NCI-H2081 treated with DMSO at 0.1 percent for 48 hours (cell line): Measurements from ENCODE around the gene IGF2.

ENCODE experiments used
- DNase-seq: peaks from one replicate; lab custom pipeline; 2025; lab: John Stamatoyannopoulos, UW

The IGF2 gene

DNA sequence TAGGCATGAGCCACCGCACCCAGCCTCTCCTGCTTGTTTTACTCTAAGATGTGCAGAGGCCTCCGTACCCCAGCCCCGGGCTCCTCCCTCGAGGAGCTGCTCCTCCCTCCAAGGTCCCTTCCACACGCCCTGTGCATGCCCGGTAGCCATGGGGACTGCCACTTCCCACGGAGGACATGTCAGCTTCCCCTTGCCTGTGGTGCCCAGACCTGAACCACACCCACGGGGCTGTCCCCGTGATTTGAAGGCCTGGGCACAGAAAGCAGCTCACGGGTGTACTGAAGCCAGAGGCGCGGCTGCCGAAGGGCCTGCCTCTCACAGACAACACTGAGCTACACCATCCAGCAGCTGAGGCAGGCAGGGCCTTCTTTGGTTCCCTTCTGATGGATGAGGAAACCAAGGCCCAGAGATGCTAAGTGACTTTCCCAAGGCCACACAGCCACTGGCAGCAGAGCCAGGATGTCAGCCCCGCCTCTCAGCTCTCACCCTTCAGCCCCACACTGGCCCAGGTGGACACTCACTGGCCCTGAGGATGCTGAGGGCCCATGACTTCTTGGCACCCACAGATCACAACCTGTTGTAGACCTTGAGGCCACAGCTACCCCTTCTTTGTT, 14.5 kb upstream of the IGF2 start:
- no peak for DNase-seq

- no peak for DNase-seq
These were observed 12.5 kb upstream of the IGF2 start for GRCh38 chr11:2151500-2152257.

- no peak for DNase-seq
These were observed 11.0 kb upstream of the IGF2 start for GRCh38 chr11:2149864-2150847.

- DNase-seq, result no peak
These were observed 10.3 kb upstream of the IGF2 start for GRCh38 chr11:2149460-2149859.

DNA sequence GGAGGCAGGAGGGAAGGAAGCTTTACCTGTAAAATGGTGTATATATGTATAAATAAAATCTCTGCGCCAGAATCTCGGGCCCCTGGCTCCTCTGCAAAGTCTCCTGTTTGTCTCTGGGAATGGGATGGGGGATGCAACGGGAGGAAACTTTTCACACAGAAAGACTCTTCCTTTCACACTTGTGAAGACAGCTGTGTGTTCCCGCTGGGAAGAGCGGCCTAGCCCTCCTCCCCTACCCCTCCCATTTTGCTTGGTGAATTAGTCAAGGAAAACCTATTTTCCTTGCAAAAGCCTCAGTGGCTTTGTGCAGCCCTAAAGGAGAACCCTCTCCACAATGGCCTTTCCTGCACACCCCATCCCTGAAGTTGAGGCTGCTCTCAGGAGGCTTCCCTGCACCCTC, 9.4 kb upstream of the IGF2 start:
- DNase-seq, result no peak

DNA sequence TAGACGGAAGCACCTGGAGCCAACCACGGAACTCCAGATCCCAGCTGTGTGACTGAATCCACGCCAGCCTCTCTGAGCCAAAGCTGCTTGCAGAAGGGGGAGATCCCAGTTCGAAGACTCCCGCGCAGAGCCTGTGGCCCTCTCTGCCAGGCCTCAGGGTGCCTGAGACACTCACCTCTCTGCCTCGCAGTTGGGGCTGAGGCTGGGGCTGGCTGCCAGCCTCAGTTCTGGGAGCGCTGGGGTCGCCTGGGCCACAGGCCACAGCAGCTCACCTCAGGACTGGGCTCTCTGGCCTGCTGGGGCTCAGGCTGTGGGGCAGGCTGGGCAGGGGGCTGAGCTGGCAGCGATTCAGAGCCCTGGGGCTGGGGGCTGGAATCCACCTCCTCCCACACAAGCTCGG, 8.2 kb upstream of the IGF2 start:
- no peak for DNase-seq

- no peak for DNase-seq
These were observed 6.9 kb upstream of the IGF2 start for GRCh38 chr11:2146051-2146450.

GRCh38 chr11:2144544-2145248, 5.5 kb upstream of the IGF2 start:
- no peak for DNase-seq

DNA sequence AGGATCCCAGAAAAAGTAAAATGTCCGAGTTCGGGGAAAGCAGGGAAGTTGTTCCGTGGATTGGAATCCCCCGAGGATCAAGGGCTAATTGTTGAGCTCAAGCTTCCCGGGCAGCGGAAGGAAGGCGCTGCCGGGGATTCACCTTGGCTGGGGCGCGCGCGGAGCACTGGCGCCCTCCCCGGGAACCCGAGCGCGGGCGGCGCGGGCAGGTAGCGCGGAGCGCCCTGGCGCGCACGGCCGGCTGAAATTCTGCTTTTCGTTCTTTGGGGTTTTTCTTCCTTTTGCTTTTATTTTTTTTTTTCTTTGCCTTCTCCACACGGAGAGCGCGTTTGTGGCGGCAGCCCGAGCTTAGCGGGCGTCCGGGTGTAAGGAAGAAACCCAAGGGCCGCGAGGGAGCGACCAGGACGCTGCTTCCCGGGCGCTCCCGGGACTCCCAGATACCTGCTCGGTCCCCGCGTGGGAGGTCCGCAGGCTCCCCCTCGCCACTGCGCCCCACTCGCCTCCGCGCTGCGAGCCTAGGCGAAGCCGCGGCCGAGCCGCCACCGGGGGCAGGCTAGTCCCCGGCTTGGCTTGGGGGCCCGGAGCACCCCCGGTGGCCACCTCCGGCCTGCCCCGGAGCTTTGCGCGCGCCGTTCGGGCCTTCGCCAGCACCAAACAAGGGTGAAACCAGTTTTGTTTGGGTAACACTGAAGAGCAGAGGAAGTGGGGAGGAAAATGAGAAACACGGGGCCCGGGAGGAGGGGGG, 4.8 kb upstream of the IGF2 start:
- DNase-seq, result no peak

DNA sequence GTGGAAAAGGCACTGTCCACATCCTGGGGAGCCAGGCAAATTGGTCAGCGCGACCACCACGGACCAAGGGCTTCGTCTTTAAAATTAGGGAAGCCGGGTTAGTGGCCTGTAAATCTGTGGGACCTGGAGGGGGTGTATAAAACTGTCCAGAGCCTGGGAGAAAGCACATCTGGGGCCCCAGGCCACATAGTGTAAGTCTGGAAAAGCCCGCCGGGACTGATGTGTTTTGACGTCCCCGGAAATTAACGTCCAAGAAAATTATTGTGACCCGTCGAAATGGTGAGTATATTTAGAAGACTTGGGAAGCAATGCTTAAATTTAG, 4.2 kb upstream of the IGF2 start:
- no peak for DNase-seq

DNA sequence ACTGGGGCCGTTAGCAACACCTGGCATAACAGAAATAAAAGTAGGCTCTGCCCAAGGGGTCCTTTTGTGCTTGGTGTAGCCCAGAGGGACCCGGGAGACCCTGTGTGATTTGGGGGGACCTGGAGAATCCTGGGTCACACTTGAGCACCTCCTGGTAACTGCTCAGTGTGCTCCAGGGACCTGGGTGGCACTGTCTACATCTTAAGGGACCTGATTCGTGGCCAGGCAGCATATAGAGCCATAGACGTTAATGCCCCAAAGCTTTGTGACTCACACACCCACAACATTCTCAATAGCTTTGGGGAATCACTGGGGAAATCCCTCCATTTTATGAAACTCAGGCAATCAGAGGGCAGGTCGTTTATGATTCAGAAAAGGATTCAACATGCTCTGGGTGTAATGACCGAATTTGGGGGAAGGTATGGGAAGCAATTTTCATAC, 3.6 kb upstream of the IGF2 start:
- no peak for DNase-seq

DNA sequence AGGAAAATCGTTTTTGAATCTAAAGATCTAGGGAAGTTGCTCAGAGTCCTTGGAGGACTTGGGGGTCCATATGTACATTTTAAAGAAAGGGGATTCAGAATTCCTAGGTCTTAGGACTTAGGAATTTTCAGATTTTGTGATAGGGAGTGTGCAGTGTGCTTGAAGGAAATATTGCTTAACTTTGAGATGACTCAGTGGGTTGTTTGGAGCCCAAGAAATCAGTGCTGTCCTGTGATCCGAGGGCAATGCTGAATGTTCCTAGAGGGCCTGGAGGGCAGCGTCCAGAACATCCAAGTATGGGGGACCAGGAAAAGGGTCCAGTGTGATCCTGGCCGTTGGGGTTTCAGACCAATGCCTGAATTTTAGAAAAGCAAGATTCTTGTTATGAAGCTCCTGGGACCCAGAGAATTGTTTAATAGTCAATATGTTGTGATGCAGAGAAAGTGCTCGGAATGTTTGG, 3.1 kb upstream of the IGF2 start:
- DNase-seq, result no peak

- no peak for DNase-seq
These were observed 1.5 kb upstream of the IGF2 start for GRCh38 chr11:2140411-2141400.

DNA sequence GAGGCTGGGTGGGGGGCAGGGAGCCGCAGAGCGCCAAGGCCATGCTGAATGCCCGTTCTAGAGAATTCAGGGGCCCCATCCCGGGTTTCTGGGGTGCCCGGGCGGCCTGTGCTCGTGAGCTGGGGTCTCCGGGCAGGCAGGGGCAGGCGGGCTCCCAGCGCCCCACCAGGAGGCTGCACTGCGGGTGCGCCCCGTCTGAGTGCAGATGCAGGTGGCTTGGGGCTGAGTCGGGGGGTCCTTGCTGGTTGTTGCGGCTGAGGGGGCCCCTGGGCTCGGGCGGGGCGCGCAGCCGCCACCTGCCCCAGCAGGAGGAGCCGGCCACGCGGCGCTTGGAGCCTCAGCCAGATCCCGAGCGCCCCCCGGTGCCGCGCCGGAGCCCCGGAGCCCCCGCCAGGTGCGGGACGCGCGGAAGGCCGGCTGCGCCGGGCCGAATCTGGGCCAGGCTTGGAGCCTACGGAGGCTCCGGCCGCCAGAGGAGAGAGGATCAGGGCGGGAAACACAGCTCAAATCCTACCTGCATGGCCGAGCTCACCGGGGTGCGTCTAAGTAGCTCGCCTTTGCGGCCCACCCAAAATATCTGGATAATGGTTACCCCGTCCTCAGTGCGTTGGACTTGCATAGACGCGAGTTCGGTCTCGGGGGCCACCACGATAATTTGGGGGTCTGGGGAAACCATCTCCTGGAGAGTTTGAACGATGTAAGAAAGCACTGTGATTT, 590 bp upstream of the IGF2 start:
- DNase-seq, result no peak

GRCh38 chr11:2138431-2139122, 612 bp downstream of the IGF2 start:
- DNase-seq, result no peak

GRCh38 chr11:2138068-2138430, 1.1 kb downstream of the IGF2 start:
- DNase-seq, result no peak

DNA sequence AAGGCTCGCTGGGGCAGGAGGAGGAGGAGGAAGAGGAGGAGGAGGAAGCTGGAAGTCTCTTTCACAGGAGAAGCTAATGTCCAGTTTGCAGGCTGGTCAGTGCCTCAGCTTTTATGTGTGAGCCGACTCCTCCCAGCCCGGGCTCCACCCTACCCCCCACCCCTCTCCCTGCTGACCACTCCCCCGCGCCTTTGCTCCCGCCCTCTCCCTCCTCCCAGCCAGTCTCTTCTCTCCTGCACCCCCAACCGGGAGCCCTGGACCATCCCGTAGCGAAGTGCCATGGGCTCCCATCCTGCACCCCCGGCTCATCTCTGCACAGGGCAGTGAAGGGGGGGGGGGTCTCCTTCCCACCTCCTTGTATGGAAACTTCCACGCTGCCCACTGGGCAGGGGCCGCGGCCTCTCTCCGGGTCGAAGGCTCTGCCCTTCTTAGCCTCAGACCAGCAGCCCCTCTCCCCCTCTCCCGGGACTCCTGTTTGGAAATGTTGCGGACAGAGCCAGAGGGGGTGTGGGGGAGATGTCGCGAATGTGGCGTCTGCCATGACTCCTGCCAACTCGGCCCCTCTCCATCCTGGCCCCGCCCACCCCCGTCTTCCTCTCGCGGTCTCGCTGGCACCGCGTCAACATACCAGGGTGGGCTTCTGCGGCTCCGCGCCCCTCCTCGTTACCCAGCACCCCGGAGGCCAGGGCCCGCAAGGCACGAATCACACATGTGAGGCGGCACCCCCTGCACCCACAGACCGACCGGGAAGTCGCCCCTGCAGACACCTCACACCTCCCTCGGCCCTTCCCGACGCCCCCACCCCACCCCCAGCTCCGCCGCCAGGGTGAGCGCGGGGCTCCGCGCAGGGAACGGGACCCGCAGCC, 1.8 kb downstream of the IGF2 start:
- DNase-seq, result no peak

DNA sequence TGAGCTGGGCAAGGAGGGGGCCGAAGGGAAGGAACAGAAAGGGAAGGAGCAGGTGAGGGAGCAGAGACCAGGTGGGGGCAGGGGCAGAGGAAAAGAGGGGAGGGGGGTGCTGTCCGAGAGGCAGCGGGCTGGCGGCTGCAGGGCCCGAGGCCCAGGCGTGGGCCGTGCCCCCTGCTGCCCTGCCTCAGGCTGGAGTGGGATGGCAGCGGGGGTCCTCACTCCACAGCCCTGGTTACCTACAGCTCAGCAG, 2.3 kb downstream of the IGF2 start:
- no peak for DNase-seq
